HepG2 (cell line): ENCODE data around the gene ROMO1. TPM values are rescaled to one million over a fixed set of nuclear protein-coding genes. Genes with fewer than 3 reads are reported as not detected.

ENCODE experiments used
- AKNA ChIP-seq: sonication (generic); formaldehyde crosslinking; IDR thresholded peaks from 2 replicates; pipeline ENCODE4 v1.4.0; 2020; ENCODE audit warnings: missing genetic modification reagents, borderline replicate concordance
- ELF4 ChIP-seq: sonication (generic); formaldehyde crosslinking; IDR thresholded peaks from 2 replicates; pipeline ENCODE4 v1.5.0; 2020; ENCODE audit warnings: missing genetic modification reagents, mild to moderate bottlenecking, moderate library complexity, borderline replicate concordance
- HMG20B ChIP-seq: conservative IDR thresholded peaks from 2 replicates; pipeline ENCODE4 v1.6.1; 2016; ENCODE audit warnings: missing genetic modification reagents, missing compliant biosample characterization
- KDM3A ChIP-seq: IDR thresholded peaks from 2 replicates; pipeline ENCODE4 v1.6.1; 2018; ENCODE audit warnings: low read depth, missing compliant biosample characterization
- NFAT5 ChIP-seq: sonication (generic); formaldehyde crosslinking; IDR thresholded peaks from 2 replicates; pipeline ENCODE4 v1.4.0; 2020; ENCODE audit warnings: missing genetic modification reagents
- NR2F6 ChIP-seq, 2 experiments: IDR thresholded peaks; 2 replicates each; pipeline ENCODE4 v1.6.1; 2016; ENCODE audit warnings: antibody characterized with exemption in 1 of 2, mild to moderate bottlenecking in 1 of 2
- SKI ChIP-seq: fragments of 450-650 bp; IDR thresholded peaks from one replicate; pipeline ENCODE4 v1.6.1; 2018; ENCODE audit warnings: mild to moderate bottlenecking; ENCODE audit not compliant: partially characterized antibody
- TAF15 ChIP-seq: fragments of 200-400 bp; formaldehyde crosslinking; IDR thresholded peaks from one replicate; pipeline ENCODE4 v1.6.1; 2018; ENCODE audit warnings: mild to moderate bottlenecking, low read depth, low read length; ENCODE audit not compliant: poor library complexity, severe bottlenecking
- YEATS2 ChIP-seq: sonication (generic); formaldehyde crosslinking; IDR thresholded peaks from 2 replicates; pipeline ENCODE4 v1.4.0; 2020; ENCODE audit warnings: missing genetic modification reagents, borderline replicate concordance
- ZNF318 ChIP-seq: sonication (generic); formaldehyde crosslinking; IDR thresholded peaks from 2 replicates; pipeline ENCODE4 v1.4.0; 2020; ENCODE audit warnings: mild to moderate bottlenecking, missing genetic modification reagents
- polyA plus RNA-seq, 8 experiments: library from polyadenylated mRNA; depleted of rRNA in 3 of 8; stranded (reverse) in 7 of 8; unstranded in 1 of 8; fragments of >200 nt; fragmentation: Illumina TruSeq in 4 of 8; extraction: Trizol in 4 of 8; gene quantifications; 2 replicates each; pipeline versions ENCODE4 v1.2.1 to v1.2.3, GENCODE V29; 2011 to 2016; ENCODE audit warnings: low read depth in 4 of 8, missing spikeins in 1 of 8, mixed read lengths in 1 of 8; ENCODE audit not compliant: insufficient read depth in 1 of 8
- total RNA-seq, 5 experiments: library from RNA; depleted of rRNA; stranded (reverse); fragments of >200 nt; fragmentation: Illumina TruSeq; extraction: Trizol; gene quantifications; 2 replicates each; pipeline ENCODE4 v1.2.3, GENCODE V29; 2016; ENCODE audit warnings: low read depth in 1 of 5

ROMO1 gene
- total and polyA plus RNA-seq, 2 of the 13 experiments (the other 11 are each of a cell fraction or from before 2014, with no cell fraction given) = 636 to 755 TPM

GRCh38 chr20:35697696-35698297 is 1.4 kb upstream of the ROMO1 start (continued):
- no peak for TF ChIP-seq ZNF318 (CRISPR knock-in tag)
- TF ChIP-seq KDM3A = no peak
- TF ChIP-seq NFAT5 (CRISPR knock-in tag) = no peak
- TF ChIP-seq ELF4 (CRISPR knock-in tag) = 0 out of 2 replicates have a peak, but pooled peaks have one; percentile 73
- TF ChIP-seq SKI = no peak
- TF ChIP-seq AKNA (CRISPR knock-in tag) = no peak
- TF ChIP-seq YEATS2 (CRISPR knock-in tag) = no peak
- peak; percentile 35 for TF ChIP-seq NR2F6 (IDR thresholded peaks at IDR 0.05)
- TF ChIP-seq NR2F6 (CRISPR knock-in tag; IDR thresholded peaks at IDR 0.05) = no peak
- TF ChIP-seq TAF15 = no peak
- TF ChIP-seq HMG20B (CRISPR knock-in tag) = no peak; the same call in 1 of the 2 replicates
